ENCODE results near the gene MIA2.

GRCh38 chr14:39398382-39398781, 164.7 kb downstream of the MIA2 start:
- TF ChIP-seq POLR2AphosphoS5 (IDR thresholded peaks at IDR 0.05; ENCODE audit: low read depth) (no peak), CTCF (IDR thresholded peaks at IDR 0.05; ENCODE audit: insufficient read depth, low read length) (no peak), REST (IDR thresholded peaks at IDR 0.05; ENCODE audit: insufficient replicate concordance, low read depth) (no peak), SPI1 (IDR thresholded peaks at IDR 0.05; ENCODE audit: borderline replicate concordance, low read depth) (no peak)
